Panc1 (cell line): ENCODE results near the gene CREB3L1.

Experiments used
- CTCF ChIP-seq: fragments of 450-650 bp; IDR thresholded peaks from 2 replicates; pipeline ENCODE4 v1.5.1; 2017; ENCODE audit warnings: mild to moderate bottlenecking
- POLR2AphosphoS5 ChIP-seq: IDR thresholded peaks from 2 replicates; pipeline ENCODE4 v1.6.1; 2012; ENCODE audit warnings: mild to moderate bottlenecking, low read depth, low read length, moderate library complexity
- SIN3A ChIP-seq: IDR thresholded peaks from 2 replicates; pipeline ENCODE4 v1.6.1; 2012; ENCODE audit warnings: low read depth, mild to moderate bottlenecking, low read length, moderate library complexity, borderline replicate concordance; ENCODE audit not compliant: insufficient read depth
- TCF7L2 ChIP-seq: IDR thresholded peaks from 2 replicates; pipeline ENCODE4 v1.6.1; 2011; ENCODE audit warnings: mild to moderate bottlenecking, low read depth, low read length, inconsistent platforms

GRCh38 chr11:46240371-46240770, 37.1 kb upstream of the CREB3L1 start:
- TF ChIP-seq CTCF: no peak
- no peak for TF ChIP-seq SIN3A
- TF ChIP-seq POLR2AphosphoS5: no peak
- TF ChIP-seq TCF7L2: no peak
